Astrocyte of the spinal cord (primary cell): Measurements from ENCODE around the gene TSSK2.
A peak's percentile ranks its signal among the peaks of the same experiment; 100 is the strongest.

Experiments used
- DNase-seq: peaks from one replicate; pipeline ENCODE4 v3.0.0; 2011; ENCODE audit warnings: low read depth, low spot score
- H3K4me3 ChIP-seq: 2 replicates; pipeline ENCODE4 v1.5.1; 2011; ENCODE audit warnings: low read depth, mild to moderate bottlenecking, low read length, moderate library complexity
- in situ Hi-C: cut with HindIII; loops from 2 replicates; pipeline ENCODE4 v1.10.0; 2017; ENCODE audit warnings: low sequenced_read_pairs
- TF ChIP-seq, protein P1 (sequence below): IDR thresholded peaks from 2 replicates; pipeline ENCODE4 v1.5.1; 2012; ENCODE audit warnings: low read depth, mild to moderate bottlenecking, low read length, inconsistent platforms

The TSSK2 gene

DNA sequence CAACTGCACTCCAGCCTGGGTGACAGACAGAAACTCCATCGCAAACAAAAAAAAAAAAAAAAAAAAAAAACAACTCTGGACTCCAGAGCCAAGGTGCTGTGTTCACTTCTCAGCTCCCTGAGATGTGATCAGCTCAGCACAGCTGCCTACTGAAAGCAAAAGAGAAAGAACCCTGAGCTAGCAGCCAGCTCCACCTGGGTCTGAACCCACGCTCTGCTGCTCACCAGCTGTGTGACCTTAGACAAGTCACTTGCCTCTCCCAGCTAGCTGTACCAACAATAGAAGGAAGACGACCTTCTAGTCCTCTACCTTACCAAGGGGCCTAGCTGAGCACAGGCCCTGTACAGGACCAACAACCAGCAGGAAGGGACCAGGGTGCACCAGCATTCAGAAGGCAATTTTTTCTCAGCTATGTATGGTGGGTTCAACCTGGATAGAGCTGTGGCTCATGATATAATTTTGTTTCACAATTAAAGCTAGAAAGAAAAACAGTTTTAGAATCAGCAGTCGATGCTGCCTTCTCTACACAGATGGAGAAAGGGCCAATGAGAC is 12.7 kb upstream of the TSSK2 start:
- in situ Hi-C loops = no loop called here
- no peak overlapping the region for H3K4me3 ChIP-seq
- no peak for DNase-seq
- TF ChIP-seq, protein P1, sequence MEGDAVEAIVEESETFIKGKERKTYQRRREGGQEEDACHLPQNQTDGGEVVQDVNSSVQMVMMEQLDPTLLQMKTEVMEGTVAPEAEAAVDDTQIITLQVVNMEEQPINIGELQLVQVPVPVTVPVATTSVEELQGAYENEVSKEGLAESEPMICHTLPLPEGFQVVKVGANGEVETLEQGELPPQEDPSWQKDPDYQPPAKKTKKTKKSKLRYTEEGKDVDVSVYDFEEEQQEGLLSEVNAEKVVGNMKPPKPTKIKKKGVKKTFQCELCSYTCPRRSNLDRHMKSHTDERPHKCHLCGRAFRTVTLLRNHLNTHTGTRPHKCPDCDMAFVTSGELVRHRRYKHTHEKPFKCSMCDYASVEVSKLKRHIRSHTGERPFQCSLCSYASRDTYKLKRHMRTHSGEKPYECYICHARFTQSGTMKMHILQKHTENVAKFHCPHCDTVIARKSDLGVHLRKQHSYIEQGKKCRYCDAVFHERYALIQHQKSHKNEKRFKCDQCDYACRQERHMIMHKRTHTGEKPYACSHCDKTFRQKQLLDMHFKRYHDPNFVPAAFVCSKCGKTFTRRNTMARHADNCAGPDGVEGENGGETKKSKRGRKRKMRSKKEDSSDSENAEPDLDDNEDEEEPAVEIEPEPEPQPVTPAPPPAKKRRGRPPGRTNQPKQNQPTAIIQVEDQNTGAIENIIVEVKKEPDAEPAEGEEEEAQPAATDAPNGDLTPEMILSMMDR = no peak

DNA sequence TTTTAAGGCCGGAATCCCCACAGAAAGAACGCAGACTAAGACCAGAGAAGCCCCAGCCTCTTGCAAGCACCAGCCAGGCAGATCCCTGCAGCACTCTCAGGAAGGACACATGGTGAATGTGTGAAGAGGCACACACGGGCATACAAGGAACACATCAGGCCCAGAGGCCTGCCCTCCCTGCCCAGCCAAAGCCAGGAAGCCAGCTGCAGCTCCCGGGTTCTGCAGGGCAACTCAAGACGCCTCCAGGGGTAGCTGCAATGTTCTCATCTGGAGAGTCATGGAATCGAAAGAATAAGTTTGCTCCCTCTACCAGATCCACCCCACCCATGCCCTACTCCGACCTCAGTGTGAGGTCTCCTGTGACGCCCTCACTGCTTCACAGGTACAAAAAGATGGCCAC is 11.2 kb upstream of the TSSK2 start:
- no peak overlapping the region for H3K4me3 ChIP-seq
- in situ Hi-C loops = no loop called here
- DNase-seq = no peak
- TF ChIP-seq, protein P1 = no peak

DNA sequence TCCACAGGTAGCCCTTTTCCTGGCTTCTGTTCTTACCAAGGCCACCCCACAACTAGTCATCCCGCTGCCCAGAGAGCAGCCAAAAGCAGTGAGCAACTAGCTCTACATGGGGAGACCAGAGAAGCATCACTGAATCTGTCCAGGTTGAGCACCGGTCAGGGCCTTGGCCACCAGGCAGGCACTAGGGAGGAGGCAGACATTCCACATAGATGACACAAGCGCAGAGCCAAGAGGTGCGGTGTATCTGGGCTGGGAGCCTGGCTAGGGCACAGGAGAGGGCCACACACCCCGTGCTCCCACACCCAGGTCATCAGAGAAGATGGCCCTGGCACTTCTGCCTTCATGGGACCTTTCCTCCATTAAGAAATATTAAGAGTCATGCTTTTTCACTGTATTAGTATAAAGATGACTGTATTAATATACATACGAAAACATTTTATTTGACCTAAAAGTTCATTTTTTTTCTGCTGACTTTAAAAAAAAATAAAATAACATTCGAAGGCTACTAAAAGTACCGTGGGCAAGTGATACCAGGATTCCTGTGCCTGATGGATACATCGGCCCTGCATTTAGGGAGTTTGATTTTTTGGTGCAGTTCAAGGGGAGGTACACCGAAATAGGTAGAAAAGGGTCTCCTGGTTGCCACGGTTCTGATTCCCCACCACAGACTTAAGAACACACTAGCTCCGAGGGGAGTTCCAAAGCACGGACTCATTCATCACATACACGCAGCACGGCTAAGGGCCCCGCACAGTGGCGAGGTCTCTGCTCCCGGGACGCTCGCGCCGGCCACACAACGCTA is 10.1 kb upstream of the TSSK2 start:
- peak overlapping the region; percentile 81 for H3K4me3 ChIP-seq
- in situ Hi-C loops = no loop called here
- TF ChIP-seq, protein P1 = no peak
- DNase-seq = peak; percentile 27

DNA sequence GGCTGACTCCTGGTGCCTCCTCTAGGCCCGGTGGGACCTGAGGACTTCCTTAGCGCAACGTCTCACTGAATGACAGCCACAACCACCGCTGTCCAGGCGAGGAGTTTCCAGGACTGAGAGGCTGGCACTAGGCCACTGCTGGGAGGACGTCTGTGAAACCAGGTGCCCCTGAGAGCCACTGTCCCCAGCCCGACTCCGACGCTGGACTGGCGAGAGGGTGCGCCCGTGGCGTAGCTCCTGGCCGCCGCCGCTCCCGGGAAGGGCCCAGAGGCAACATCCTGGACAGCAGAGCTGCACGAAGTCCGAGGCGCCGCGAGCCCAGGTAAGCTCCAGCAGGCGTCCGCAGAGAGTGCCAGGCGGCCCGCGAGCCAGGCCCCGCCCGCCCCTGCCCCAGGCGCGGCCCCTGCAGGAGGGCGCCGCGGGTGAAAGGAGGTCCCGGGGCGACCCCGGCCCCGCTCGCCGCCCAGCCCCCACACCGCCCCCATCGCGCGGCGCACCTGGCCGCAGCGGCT is 9.4 kb upstream of the TSSK2 start:
- TF ChIP-seq, protein P1 = no peak
- H3K4me3 ChIP-seq = peak overlapping the region; percentile 81
- in situ Hi-C loops = no loop called here
- DNase-seq = no peak

DNA sequence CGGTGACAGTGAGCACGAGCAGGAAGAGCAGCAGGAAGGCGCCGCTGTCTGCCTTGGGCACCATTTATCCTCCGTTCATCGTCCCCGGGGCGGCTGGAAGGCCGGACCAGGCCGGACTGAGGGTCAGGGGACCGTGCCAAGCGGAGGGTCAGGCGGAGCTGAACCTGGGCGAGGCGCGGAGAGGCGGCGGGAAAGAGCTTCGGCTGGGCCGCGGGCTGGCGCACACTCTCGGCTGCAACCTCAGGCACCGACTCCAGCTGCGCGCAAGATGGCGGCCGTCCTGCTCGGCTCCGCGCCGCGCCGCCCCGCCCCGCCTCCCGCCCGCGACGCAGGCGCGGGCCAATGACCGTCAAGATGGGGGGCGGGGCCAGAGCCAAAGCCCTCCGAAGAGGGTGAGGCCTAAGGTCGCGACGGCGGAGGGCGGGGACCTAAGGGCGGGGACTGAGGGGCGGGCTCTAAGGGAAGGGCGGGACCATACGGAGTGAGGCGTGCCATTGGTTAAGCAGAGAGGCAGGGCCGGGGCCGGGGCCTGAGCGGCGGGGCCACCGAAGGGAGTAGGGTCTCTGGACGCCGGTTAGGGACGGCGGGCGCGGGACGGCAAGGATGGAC is 8.9 kb upstream of the TSSK2 start, which contains the start of gene DGCR2:
Gene DGCR2 (minus strand): TSS at position 270 of the 609 bp plus-strand sequence. CDS start 206 bp downstream, at position 64.
- H3K4me3 ChIP-seq = peak within 1 kb of the TSS; percentile 81
- in situ Hi-C loops = no loop called here
- TF ChIP-seq, protein P1 = no peak
- DNase-seq = peak; percentile 97

DNA sequence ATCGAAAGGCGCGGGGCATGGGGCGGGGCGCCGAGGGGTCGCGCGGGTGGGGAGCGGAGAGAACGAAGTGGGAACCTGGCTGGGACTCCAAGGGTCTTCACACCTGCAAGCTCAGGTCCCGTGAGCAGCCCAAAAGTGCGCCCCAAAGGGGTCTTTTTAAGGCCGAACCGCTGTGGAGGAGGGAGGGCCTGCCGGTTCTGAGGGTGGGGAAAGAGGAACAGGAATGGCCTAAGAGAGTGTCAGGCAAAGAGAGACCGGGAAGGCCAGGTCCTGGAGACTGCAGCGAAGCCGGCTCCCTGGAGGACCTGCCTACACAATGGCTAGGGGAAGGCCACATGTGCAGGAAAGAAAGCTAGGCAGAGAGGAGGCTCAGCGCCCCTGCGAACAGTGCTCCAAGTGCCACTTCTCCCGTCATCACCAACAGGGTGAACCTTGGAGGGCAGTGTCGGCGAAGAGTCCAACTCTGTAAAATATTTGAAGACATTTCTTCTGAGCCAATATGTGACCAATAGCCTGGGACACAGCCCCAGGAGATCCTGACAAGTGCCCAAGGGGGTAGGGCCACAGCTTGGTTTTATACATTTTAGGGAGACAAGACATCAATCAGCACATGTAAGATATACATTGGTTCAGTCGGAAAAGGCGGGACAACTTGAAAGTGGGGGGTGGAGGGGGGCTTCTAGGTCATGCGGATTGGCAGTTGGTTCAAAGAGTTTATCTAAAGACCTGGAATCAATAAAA is 8.2 kb upstream of the TSSK2 start:
- H3K4me3 ChIP-seq = peak overlapping the region; percentile 48
- no peak for DNase-seq
- TF ChIP-seq, protein P1 = no peak
- in situ Hi-C loops = no loop called here
